RWPE1 (cell line): ENCODE results near the gene CTLA4.

Experiments
- CTCF ChIA-PET: fragments of 350-600 bp; sonication (Branson Sonifier 250); formaldehyde crosslinking; extraction: SDS; loops from one replicate; lab custom pipeline; 2021; lab: Yijun Ruan, JAX
- POLR2A ChIA-PET: fragments of 400-600 bp; formaldehyde crosslinking; extraction: SDS; loops from one replicate; lab custom pipeline; 2020; ENCODE audit warnings: antibody characterized with exemption; ENCODE audit not compliant: low non-redundant PET; lab: Yijun Ruan, JAX
- DNase-seq: peaks from one replicate; pipeline ENCODE4 v3.0.0; 2012; ENCODE audit warnings: low spot score
- H3K27ac ChIP-seq: fragments of 450-650 bp; 2 replicates; pipeline ENCODE4 v1.5.1; 2017
- TF ChIP-seq, protein P1 (sequence below): fragments of 450-650 bp; conservative IDR thresholded peaks from 2 replicates; pipeline ENCODE4 v1.5.1; 2017; ENCODE audit warnings: low read depth, mild to moderate bottlenecking

Gene CTLA4

DNA sequence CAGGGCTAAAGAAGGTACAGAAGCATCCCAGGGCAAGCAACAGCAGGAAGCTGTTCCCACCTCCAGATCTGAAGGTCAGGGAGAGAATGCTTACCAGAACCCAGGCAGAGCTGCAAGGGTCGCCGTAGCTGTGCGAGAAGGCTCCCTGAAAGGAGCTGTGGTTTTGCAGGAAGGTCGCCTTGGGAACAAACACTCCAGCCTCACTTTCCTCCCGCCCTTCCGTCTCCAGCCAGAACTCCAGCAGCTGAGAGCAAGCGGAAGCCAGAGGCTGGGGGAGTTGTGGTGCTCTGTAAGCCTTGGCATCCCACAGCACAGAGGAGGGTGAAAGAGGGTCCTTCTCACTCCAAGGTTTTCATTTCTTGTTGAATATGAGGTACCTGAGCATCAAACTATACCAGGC lies 50.7 kb downstream of the CTLA4 start:
- ChIA-PET CTCF (interaction anchor here (1.4 to 1.6 kb wide), 2 partner anchors 9 to 11 kb away, joined by 4 read pairs; no protein-coding TSS in a partner anchor), POLR2A (no interaction called here)
- DNase-seq: no peak
- TF ChIP-seq, protein P1, sequence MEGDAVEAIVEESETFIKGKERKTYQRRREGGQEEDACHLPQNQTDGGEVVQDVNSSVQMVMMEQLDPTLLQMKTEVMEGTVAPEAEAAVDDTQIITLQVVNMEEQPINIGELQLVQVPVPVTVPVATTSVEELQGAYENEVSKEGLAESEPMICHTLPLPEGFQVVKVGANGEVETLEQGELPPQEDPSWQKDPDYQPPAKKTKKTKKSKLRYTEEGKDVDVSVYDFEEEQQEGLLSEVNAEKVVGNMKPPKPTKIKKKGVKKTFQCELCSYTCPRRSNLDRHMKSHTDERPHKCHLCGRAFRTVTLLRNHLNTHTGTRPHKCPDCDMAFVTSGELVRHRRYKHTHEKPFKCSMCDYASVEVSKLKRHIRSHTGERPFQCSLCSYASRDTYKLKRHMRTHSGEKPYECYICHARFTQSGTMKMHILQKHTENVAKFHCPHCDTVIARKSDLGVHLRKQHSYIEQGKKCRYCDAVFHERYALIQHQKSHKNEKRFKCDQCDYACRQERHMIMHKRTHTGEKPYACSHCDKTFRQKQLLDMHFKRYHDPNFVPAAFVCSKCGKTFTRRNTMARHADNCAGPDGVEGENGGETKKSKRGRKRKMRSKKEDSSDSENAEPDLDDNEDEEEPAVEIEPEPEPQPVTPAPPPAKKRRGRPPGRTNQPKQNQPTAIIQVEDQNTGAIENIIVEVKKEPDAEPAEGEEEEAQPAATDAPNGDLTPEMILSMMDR: no peak
- H3K27ac ChIP-seq: no peak overlapping the region

DNA sequence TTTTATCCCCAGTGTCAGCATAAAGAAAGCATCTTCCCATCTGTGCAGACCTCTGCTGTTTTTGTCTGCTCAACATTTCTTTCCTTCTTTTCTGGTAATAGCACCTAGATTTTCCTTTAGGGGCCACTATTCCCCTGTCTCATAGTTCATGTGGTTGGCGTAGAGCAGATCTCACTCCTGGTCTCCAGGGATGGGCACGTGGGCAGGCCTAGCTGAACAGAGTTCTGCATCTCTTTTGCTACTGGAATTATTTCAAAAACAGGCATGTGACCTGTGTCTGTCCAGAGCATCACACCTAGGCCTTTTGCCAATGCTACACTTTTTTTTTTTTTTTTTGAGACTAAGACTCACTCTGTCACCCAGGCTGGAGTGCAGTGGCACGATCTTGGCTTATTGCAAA lies 51.3 kb downstream of the CTLA4 start:
- TF ChIP-seq, protein P1: no peak
- ChIA-PET CTCF (interaction anchor here (1.4 to 1.6 kb wide), 2 partner anchors 9 to 10 kb away, joined by 4 read pairs; no protein-coding TSS in a partner anchor), POLR2A (no interaction called here)
- no peak for DNase-seq
- no peak overlapping the region for H3K27ac ChIP-seq
